HG03064 (cell line): ENCODE measurements around the gene FUT9.

Experiments
- ATAC-seq: cut with Tn5 transposase; IDR thresholded peaks from one replicate; pipeline ENCODE4 v1.9.1; 2021; ENCODE audit warnings: low read depth; ENCODE audit not compliant: unreplicated experiment

Gene FUT9

DNA sequence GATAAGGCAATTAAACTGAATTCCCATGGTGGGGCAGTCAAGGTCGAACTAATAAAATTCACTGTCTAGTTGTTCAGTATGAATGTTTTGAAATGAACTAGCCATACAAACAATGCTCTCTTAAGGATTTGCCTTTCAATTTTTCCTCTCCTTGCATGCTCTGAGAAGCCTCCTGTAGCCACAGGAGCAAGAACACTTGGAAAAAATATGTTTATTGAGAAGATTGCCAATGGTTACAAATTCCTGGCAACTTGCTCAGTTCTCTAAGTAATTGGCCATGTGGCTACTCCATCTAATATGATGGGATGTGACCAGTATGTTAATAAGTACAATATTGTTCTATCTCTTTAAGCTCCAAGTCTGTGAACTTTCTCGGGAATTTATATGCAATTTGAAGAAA, 49.4 kb downstream of the FUT9 start:
- no peak for ATAC-seq

GRCh38 chr6:96066376-96066775, 50.6 kb downstream of the FUT9 start:
- ATAC-seq = no peak

DNA sequence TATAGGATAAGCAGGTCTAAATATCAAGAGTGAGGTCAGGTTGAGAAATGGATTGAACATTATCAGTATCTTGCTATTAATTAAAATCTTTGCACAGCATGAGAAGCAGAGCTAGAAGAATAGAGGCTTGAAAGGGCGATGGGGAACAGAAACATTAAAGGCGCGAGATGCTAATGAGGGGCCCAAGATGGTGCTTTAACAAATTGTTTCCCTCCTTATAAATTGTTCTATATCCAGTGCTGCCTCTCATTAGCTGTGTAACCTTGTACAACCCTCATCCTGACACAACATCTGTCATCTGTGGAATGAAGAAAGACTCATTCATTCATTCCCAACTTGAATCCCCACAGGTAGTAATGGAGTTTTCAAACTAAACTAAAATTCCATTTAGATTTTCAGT, 57.8 kb downstream of the FUT9 start:
- ATAC-seq = no peak

GRCh38 chr6:96074006-96074405, 58.2 kb downstream of the FUT9 start:
- ATAC-seq = no peak

DNA sequence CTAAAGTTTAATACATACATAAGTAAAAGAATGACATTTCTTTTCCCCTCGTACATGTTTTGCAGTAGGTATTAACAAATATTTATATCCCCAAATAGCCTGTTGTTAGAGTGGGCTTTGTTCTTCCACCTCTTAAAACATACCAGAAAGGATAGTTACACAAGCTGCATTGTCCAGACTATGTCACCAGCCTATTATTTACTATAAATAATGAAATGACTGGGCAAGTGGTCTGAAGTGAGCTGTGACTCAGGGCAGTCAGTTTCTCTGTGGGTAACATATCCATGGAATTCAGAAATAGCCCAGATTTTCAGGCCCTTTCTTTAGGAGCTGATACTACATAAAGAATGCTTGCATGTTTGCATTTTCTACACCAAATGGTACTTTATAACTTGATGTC, 60.1 kb downstream of the FUT9 start:
- ATAC-seq = no peak

DNA sequence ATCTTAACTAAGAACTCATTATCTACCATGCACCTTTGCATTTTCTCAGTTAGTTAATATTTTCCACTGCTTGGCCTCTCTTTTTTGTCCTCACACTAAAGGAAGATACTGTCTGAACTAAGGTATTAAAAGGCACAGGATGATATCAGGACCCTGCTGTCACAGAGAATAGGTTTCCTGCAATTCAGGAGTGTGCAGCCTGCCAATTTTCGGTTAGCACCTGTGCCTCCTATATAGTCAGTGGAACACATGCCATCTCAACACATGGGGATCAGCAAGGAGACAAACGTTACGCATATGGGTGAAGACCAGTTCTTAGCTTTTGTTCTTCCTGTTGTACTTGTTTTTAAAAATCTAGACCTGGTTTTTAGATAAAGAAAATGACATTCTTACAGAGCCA, 71.0 kb downstream of the FUT9 start:
- no peak for ATAC-seq

DNA sequence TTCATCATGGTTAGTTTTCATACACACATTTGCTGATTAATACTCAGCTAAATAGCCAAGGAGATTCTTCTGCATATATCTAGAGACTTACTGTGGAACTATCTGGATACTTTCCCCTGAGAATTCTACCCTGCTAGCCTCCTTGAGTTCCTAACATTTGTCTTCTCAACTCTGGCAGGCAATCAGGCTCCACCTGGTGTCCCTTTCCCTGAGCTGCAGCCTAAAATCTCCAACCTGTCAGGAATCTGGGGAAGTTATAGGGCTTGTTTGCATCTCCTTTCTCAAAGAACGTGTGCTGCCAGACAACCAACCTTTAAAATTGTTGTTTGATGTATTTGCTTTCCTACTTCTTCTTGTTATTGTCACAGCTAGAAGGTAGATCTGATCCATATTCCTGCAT, 73.4 kb downstream of the FUT9 start:
- no peak for ATAC-seq

- ATAC-seq = no peak
Measured at GRCh38 chr6:96094077-96094476, 78.3 kb downstream of the FUT9 start.

DNA sequence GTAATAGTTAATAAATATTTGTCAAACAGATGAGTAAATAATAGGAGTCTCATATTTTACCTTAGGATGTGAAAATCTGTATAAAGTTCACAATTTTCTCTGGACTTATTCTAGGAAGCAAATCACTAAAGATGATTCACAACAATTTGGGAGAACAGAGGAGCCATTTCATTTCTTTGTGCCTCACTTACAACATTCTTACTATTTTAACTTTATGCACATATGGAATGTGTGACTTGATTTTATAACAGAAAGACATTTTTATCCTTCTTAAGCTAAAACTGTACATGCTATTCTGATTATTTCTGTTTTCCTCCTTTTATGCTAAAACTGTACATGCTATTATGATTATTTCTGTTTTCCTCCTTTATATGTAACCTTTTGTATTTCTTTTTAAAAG, 83.3 kb downstream of the FUT9 start:
- ATAC-seq = no peak

DNA sequence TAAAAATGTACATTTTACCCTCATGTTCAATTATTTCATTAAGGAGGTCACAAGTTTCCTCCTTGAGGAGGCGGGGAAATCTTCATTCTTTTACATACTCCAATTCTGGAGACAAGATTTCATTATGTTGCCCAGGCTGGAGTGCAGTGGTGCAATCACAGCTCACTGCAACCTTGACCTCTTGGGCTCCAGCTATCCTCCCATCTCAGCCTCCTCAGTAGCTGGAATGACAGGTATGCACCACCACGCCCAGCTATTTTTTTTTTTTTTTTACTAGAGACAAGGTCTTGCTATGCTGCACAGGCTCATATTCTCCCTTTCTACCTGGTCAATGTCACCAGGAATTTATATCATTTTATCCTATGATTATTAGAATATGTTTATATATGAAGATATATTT, 85.8 kb downstream of the FUT9 start:
- ATAC-seq = no peak

- ATAC-seq = no peak
Measured at GRCh38 chr6:96104910-96105309, 89.1 kb downstream of the FUT9 start.

DNA sequence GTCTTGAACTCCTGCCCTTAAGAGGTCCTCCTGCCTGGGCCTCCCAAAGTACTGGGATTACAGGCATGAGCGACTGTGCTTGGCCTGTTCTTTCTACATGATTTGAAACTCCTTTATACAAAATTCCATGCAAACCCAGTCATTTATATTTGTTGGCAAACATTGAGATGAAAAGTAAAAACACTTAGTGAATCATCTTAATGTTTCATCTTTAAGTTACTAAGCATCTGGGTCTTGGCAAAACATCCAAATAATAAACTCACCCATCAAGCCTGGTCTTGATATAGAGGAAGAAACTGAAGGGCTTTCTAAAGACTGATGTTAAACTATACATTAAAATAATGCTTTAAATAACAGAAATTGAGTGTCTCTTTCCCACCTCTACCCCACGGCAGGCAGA, 95.1 kb downstream of the FUT9 start:
- ATAC-seq = no peak

DNA sequence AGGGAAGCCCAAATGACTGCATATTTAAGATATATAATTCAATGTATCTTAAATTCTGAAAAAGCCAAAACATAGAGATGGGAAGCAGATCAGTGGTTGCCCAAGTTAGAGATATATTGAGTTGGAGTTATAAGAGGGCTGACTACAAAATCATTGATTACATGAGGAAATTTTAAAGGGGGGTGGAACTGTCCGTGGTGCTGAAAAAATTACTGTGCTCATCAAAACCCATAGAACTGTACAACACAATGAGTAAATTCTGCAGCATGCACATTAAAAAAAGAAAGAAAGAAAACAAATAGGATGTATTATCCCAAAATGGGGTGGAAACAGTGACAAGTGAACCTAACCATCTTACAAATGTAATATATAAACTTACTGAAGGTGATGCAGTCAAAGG, 100.9 kb downstream of the FUT9 start:
- no peak for ATAC-seq

GRCh38 chr6:96124778-96125177, 109.0 kb downstream of the FUT9 start:
- no peak for ATAC-seq

DNA sequence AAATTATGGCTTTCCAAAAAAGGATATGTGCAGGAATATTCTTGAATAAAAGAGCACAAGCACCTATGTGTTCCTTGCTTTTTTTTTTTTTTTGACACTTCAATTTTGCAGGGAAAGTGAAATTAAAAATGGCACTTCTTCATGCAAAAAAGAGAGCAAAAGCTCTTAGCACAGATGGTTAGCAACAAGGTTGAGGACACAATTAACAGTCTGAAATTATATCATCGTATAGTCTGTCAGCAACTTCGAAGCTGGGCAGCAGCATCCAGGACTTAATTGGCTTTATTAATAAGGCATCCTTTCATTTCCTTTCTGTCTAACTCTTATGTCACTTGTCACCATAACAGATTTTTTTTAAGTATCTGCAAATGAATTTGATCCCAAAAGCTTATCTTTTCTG, 122.6 kb downstream of the FUT9 start:
- ATAC-seq = no peak

DNA sequence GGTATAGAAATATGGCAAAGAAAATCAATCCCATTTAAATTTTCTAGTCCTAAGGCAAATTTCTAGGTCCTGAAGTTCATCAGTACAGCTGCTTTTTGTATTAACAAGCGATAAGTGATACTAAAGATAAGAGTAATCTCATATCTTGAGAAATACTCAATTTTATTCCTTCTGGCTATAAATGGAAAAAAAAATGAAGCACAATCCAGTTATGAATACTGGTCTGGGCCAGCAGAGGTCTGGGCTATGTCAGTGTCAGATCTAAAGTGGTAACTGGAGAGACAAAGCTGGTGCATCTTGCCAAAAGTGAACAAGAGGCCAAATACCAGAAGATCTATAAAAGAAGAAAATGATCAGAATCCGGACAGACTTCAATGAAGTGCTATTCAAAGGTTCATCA, 126.4 kb downstream of the FUT9 start:
- no peak for ATAC-seq

DNA sequence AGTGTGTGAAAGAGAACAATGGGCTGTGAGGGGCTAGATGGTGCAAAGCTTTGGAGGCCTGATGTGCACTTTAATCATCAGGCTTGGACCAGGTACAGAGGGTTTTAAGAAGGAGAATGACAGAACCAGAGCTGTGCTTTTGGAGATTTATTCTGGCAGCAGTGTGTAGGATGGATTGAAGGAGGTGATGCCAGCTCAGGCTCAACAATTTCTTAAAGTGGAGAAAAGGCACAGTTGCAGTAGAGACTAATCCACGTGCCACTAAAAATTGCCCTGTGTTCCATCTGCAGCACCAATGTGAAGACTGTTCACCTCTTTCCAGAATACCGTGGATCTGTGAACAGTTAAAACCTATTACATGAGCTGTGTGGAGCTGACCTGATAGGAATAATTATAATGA, 134.7 kb downstream of the FUT9 start:
- ATAC-seq = no peak

- no peak for ATAC-seq
Measured at GRCh38 chr6:96151707-96152106, 135.9 kb downstream of the FUT9 start.

DNA sequence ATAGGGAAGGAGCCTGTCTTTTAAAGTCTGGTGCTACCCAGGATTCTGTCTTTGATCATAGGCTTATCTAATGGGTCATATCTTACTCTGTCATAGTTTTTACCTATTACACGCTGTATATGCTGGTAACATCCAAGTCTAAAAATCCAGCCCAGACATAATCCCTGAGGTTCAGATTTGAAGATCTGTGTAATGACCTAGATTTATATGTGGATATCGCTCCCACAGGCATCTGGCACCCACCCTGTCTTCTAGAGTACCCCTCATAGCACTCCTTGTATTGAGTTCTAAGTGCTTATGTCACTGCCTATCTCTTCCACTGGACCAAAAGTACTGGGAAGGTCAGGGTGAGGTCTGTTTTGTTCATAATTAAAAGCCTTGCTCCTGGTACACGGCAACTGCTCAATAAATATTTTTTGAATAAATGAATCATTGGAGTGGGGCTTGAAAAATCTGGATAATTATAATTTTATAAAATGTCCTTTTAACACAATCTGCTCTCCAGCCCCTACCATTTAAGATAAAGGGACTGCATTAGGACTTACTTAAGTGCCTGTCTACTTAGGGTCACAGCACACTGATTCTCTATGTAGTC, 136.4 kb downstream of the FUT9 start:
- no peak for ATAC-seq

GRCh38 chr6:96153775-96154174, 138.0 kb downstream of the FUT9 start:
- ATAC-seq = no peak

DNA sequence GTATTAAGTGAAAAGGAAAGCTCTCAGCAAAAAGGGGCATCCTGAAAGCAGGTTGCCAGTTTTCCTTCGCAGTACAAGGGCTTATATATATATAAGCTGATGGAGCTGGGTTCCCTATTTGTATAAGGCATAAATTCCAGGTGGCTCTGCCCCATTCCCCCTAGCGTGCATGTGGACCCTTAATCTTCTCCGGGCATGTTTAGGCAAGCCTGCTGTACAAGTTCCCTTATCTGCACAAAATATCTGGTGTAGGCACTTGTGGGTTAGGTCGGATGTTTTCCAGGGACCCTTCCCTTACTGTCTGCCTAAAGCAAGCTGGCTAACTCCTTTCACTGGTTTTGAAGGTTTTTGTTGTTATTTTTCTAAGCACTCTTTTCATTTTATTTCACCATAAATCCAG, 140.7 kb downstream of the FUT9 start:
- no peak for ATAC-seq

DNA sequence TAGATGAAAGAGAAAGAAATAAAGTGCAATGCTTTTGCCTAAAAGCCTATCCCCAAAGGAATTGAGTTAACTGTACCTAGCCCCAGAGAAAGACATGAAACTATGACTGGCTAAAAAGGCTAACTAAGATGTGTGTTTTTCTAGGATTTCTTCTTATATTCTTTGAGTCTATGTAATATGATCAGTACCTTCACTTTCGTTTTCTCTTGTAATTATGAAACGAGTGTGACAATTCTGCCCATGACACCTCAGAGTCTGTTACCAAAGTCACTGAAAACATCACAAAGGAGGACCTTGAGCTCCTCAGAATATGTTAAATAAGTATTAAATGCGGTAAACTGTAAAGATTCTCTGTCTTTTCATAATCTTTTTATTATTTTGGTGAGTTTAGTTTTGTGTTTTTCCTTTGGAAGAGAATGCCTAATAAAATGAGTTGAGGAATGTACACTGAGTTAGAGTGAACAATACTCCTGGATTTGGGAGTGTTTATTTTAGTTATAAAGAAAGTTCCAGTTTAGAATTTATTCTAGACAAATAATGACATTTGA, 141.3 kb downstream of the FUT9 start:
- ATAC-seq = peak; percentile 91

- no peak for ATAC-seq
Measured at GRCh38 chr6:96162711-96163120, 146.9 kb downstream of the FUT9 start.
